C4-2B (cell line): Measurements from ENCODE around the gene CTNND1.

Experiments used
- H3K27ac ChIP-seq: fragments of 450-650 bp; 2 replicates; pipeline ENCODE4 v1.5.1; 2017
- CTCF ChIP-seq: fragments of 450-650 bp; conservative IDR thresholded peaks from 2 replicates; pipeline ENCODE4 v1.5.1; 2017; ENCODE audit warnings: mild to moderate bottlenecking
- ZFX ChIP-seq: fragments of 450-650 bp; IDR thresholded peaks from 2 replicates; pipeline ENCODE4 v1.6.1; 2017

CTNND1 gene

GRCh38 chr11:57732661-57733060 is 28.9 kb upstream of the CTNND1 start:
- H3K27ac ChIP-seq = no peak overlapping the region
- TF ChIP-seq CTCF = no peak
- TF ChIP-seq ZFX = no peak

GRCh38 chr11:57735619-57736298 is 25.8 kb upstream of the CTNND1 start:
- no peak overlapping the region for H3K27ac ChIP-seq
- TF ChIP-seq CTCF (no peak), ZFX (no peak)

- TF ChIP-seq ZFX (peak; percentile 43), CTCF (no peak)
- peak within 1 kb of the TSS; percentile 85 for H3K27ac ChIP-seq
These were observed 20.2 kb upstream of the CTNND1 start, which contains the start of gene SELENOH for GRCh38 chr11:57741132-57742086. SELENOH (plus strand) TSS chr11:57741491; CDS start chr11:57741596, 105 bp downstream.

- TF ChIP-seq ZFX (no peak), CTCF (no peak)
- peak overlapping the region; percentile 85 for H3K27ac ChIP-seq
These were observed 19.5 kb upstream of the CTNND1 start for GRCh38 chr11:57742087-57742452.

- H3K27ac ChIP-seq = no peak overlapping the region
- TF ChIP-seq CTCF (no peak), ZFX (no peak)
These were observed 17.2 kb upstream of the CTNND1 start for GRCh38 chr11:57744357-57744756.

GRCh38 chr11:57745206-57745605 is 16.4 kb upstream of the CTNND1 start:
- H3K27ac ChIP-seq = no peak overlapping the region
- no peak for TF ChIP-seq ZFX
- TF ChIP-seq CTCF = no peak

- no peak for TF ChIP-seq CTCF
- no peak for TF ChIP-seq ZFX
- H3K27ac ChIP-seq = no peak overlapping the region
These were observed 14.7 kb upstream of the CTNND1 start for GRCh38 chr11:57746920-57747319.
